ENCODE measurements around the gene POC5.
A peak's percentile ranks its signal among the peaks of the same experiment; 100 is the strongest.
"Not testable (repeated sequence)": the region's sequence is repeated elsewhere in the genome, so short reads cannot be mapped to it uniquely, and the experiment has no call there.

POC5 gene

GRCh38 chr5:75706016-75706415 is 11.2 kb downstream of the POC5 start:
- DNase-seq (ENCODE audit: low read depth in 2 of 2), result no peak

- DNase-seq (ENCODE audit: low read depth in 2 of 2), result no peak
Measured at GRCh38 chr5:75701856-75702255, 15.4 kb downstream of the POC5 start.

- not testable (repeated sequence) for DNase-seq (ENCODE audit: low read depth in 2 of 2)
Measured at GRCh38 chr5:75695472-75696351, 21.5 kb downstream of the POC5 start.

- DNase-seq (ENCODE audit: low read depth in 2 of 2), result no peak
Measured at GRCh38 chr5:75694781-75695180, 22.5 kb downstream of the POC5 start.

DNA sequence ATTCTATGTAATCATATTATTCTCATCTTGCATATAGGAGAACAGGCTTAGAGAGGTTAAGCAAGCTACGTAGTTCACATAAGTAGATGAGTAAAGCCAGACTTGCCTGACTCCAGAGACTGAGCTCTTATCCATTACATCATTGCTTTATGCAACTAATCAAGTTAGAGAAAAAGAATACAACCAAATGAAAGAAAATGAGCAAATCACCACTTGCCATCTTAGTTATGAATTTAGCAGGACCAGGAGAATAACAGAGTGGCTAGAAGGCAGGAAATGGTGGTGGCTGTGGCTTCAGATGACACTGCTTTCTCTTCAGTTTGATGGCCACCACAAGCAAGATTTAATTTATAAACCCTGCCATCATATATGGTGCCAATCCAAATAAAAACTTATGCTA is 26.6 kb downstream of the POC5 start:
- DNase-seq (ENCODE audit: low read depth in 2 of 2), result no peak

DNA sequence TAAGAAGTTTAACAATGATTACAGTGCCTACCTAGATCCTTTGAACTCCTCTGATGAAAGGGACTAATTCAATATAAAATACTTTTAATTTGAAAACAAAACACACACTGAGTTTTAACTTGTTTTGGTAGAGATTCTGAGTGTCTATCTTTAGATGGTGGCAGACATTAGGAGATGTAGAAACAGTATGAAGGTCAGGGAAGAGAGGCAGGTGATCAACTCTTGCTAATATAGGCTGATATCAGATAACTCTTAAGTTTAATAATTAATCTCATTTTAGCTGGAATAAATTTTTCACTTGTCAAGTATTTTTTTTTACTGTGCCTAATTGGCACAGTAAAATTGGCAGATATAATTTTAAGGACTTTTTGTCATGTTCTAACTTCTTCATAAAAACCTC is 30.8 kb downstream of the POC5 start:
- no peak for DNase-seq (ENCODE audit: low read depth in 2 of 2)

- DNase-seq (ENCODE audit: low read depth in 2 of 2), result no peak
Measured at GRCh38 chr5:75685141-75685540, 32.1 kb downstream of the POC5 start.

DNA sequence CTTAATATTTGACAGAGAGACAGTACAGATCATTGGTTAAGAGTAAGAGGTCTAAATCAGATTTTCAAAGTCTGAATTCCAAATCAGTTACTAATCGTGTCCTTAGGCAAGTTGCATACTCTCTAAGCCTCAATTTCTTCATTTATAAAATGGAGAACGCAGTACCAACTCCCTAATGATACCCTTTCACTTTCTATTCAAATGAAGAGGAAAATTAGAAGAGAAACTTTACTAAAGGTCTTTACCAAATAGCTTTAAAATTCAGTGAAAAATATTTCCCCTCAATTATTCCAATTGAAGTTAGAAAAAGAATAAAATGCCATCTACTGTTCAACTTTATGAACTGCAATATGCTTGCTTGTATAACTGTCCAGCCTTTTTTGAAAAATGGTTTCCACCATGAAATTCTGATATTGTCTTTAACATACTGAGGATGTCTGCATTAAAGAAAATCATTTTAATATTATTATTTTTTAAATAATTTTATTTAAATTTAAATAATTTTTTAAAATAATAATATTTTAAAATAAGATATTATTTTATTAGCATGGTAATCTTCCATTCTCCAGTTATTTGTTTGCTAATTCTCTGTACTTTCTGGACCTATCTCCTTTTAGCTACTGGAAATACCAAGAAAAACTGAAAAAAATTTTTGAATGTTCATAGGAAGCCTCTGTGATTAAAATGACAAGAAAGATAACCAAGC is 36.0 kb downstream of the POC5 start:
- no peak for DNase-seq (ENCODE audit: low read depth in 2 of 2)

GRCh38 chr5:75678155-75678554 is 39.1 kb downstream of the POC5 start:
- no peak for DNase-seq (ENCODE audit: low read depth in 2 of 2)

- no peak for DNase-seq (ENCODE audit: low read depth in 2 of 2)
Measured at GRCh38 chr5:75677607-75678006, 39.6 kb downstream of the POC5 start.

- no peak for DNase-seq (ENCODE audit: low read depth in 2 of 2)
Measured at GRCh38 chr5:75675783-75676182, 41.5 kb downstream of the POC5 start.

DNA sequence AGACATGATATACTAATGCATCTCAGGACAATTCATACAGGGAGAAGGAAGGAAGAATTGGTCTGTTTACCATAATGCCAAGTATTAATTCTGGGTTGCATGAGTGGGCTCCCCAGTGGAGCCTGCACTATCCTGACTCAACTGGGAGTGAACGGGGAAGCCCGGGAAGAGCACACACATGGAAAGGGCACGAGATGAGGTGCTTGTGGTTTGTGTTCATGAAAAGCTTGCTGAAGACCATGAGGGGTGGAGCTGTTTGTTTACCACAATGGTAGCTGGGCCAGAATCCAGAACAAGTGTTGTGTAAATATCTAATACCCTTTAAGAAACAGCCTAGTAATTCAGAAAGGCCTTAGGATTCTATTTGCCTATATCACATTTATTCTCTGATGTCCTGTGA is 44.6 kb downstream of the POC5 start:
- no peak for DNase-seq (ENCODE audit: low read depth in 2 of 2)

- no peak for DNase-seq (ENCODE audit: low read depth in 2 of 2)
Measured at GRCh38 chr5:75671506-75671905, 45.7 kb downstream of the POC5 start.

DNA sequence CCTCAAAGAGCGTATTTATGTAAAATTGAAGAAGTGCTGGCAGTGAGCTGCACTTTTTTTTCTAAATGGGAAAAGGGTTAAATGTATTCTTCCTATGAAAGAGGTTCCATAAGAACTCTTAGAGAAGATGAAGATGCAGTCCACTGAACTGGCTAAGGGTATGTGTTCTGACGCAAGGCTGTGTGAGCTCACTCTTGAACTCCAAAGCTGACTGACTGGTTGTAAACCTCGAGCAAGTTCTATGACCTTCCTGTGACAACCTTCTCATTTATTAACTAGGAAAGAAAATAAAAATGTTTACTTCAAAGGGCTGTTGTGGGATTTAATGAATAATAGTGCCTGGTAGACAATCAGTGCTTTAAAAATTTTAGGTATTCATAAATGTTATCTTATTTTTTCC is 46.7 kb downstream of the POC5 start:
- DNase-seq (ENCODE audit: low read depth in 2 of 2), result no peak

DNA sequence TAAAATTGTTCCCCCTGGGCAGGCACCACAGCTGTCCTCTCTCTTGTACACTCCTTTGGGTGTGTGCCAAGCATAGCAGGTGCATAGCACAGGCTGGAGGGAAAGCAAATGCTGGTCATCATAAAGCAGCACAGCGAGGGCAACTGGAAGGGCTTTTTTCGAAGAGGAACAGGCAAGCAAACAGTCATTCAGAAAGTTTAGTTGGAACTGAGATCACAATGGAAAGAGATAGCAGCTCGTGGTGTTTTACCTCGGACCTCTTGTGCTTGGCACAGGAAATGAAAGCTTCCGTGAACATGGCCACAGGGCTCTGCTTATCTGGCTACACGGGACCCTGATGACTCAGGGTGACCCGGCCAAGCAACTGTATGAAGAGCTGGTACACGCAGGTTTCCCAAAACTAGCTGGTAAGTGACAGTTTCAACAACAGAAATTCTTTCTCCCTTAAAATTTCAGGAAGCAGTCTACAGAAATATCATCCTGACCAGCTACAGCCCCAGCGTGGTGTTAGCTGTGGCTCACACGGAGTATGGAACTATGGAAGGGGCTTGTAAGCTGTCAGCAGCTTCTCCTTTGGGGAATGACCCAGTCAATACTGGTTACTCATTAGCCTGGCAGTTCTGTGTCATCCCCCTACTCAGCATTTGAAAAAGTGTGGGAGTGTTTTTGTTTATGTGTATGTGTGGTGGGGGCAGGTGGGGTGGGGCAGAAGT is 48.1 kb downstream of the POC5 start:
- peak; percentile 45 to 53 for DNase-seq (ENCODE audit: low read depth in 2 of 2)

DNA sequence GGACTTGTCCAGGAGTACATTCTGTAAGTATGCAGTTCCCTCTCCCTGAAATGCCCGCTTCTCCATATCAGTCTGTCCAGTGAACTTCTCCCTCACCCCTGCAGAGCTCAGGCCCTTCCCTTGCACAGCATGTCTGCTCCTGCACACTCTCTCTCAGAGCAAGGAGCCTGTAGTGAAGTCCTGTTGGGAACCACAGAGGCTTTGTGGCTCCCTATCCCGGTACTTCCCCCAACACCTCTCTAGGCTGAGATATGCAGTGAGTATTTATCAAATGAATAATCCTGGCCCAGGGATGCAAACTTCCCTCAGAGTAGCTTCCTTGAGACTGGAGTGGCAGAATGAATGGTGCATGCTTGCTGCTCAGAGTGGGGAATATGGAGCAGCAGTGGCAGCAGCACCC is 48.8 kb downstream of the POC5 start:
- DNase-seq (ENCODE audit: low read depth in 2 of 2), result no peak

- no peak for DNase-seq (ENCODE audit: low read depth in 2 of 2)
Measured at GRCh38 chr5:75667586-75667985, 49.7 kb downstream of the POC5 start.

DNA sequence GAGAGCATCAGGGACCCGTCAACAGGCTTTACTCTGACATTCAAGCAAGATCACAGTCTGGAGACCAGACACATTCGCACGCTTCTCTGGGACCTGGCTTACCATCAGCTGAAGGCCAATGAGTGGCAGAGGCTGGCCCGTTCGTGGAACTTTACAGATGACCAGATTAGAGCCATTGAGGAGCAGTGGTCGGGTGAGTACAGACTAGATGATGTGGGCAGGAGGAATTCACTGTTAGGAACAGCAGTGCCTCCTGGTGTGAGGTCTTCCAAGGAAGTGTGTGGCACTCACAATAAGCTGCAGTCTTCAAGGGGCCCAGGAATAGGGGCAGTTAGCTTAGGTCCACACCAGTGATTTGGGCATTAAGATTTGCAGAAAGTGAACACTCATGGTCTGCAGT is 50.4 kb downstream of the POC5 start:
- no peak for DNase-seq (ENCODE audit: low read depth in 2 of 2)

- no peak for DNase-seq (ENCODE audit: low read depth in 2 of 2)
Measured at GRCh38 chr5:75664979-75665378, 52.3 kb downstream of the POC5 start.

GRCh38 chr5:75663579-75664284 is 53.5 kb downstream of the POC5 start:
- DNase-seq (ENCODE audit: low read depth in 2 of 2), result no peak

GRCh38 chr5:75662061-75662460 is 55.2 kb downstream of the POC5 start:
- DNase-seq (ENCODE audit: low read depth in 2 of 2), result no peak
